Pancreas (tissue), 10 donors: ENCODE data around the gene GBX1. TPM values are rescaled to one million over a fixed set of nuclear protein-coding genes. Genes with fewer than 3 reads are reported as not detected.
A peak's percentile ranks its signal among the peaks of the same experiment; 100 is the strongest.

Experiments
- ATAC-seq, 4 donors: fragments of 200-7000 bp; cut with Tn5 transposase; one replicate each; pipeline versions ENCODE4 v1.8.0 to v1.9.1; 2020; ENCODE audit warnings: mild to moderate bottlenecking in 4 of 4, moderate library complexity in 4 of 4
- DNase-seq, 6 donors: peaks; one replicate each; pipeline ENCODE4 v3.0.0-alpha.2; 2020
- FAIRE-seq: peaks from 2 replicates; lab custom pipeline; 2012; peaks lifted over from hg19 to GRCh38; lab: Jason Lieb, UNC
- H3K27ac ChIP-seq, 4 donors: fragments of 200-600 bp; sonication (generic); 1 replicate in 3 of 4; 2 replicates in 1 of 4; pipeline versions ENCODE4 v1.5.0 to v1.8.0; 2020
- H3K27me3 ChIP-seq, 4 donors: fragments of 200-600 bp; one replicate each; pipeline ENCODE4 v1.8.0; 2021
- H3K36me3 ChIP-seq, 3 donors: fragments of 200-600 bp; sonication (generic) in 1 of 3; one replicate each; pipeline versions ENCODE4 v1.5.0 to v1.8.0; 2020 to 2021
- H3K4me1 ChIP-seq, 3 donors: fragments of 200-600 bp; one replicate each; pipeline ENCODE4 v1.8.0; 2021
- H3K4me3 ChIP-seq, 4 donors: fragments of 200-600 bp; sonication (generic) in 2 of 4; one replicate each; pipeline versions ENCODE4 v1.5.0 to v1.8.0; 2020 to 2021
- H3K9me3 ChIP-seq, 4 donors: fragments of 200-600 bp; one replicate each; pipeline ENCODE4 v1.8.0; 2021
- CTCF ChIP-seq, 4 donors: fragments of 200-600 bp; sonication (generic) in 3 of 4; IDR thresholded peaks; one replicate each; pipeline versions ENCODE4 v1.5.0 to v1.8.0; 2021; ENCODE audit warnings: antibody characterized with exemption in 4 of 4
- WGBS, 2 donors: extraction: QIAGEN DNeasy Blood & Tissue Kit; methylation state at CpG; one replicate each; pipeline ENCODE4 v1.1.7; 2013; 5-methylcytosine and 5-hydroxymethylcytosine counted together
- intact Hi-C, 3 donors: fragments of 100-400 bp; cut with DNase I; formaldehyde crosslinking; loops; one replicate each; pipeline versions ENCODE4 v1.11.1 to v1.14.2; 2022
- polyA plus RNA-seq, 2 donors: library from polyadenylated mRNA; stranded (reverse); fragments of 200-250 nt; gene quantifications; one replicate each; pipeline ENCODE4 v1.2.3, GENCODE V29; 2013
- total RNA-seq, 6 donors: library from RNA; stranded (reverse); fragmentation: NEBNext Ultra II Directional in 4 of 6; extraction: Animal tissue kit (Norgen Biotek cat#: 25700) in 4 of 6; gene quantifications; one replicate each; pipeline versions ENCODE4 v1.2.1 to v1.2.4, GENCODE V29; 2021 to 2023
- donor health status: healthy with polysubstance abuse.
- donor health status: DM: no; HTN: no; CAD: no; lungs with moderate emphysema.
- donor health status: DM: no; HTN: no; CAD: no.
- donor health status: control.
- donor health status: control.
- donor health status: Bipolar disorder and iron deficiency.
- donor health status: DM: yes; HTN: yes; CAD: no.
- donor health status: DM: no; HTN: no; CAD: no.
- donor health status: DM: no; HTN: no; CAD: no.
- donor health status: DM: yes; HTN: yes; CAD: no.

The GBX1 gene
- total and polyA plus RNA-seq, 8 donors = not detected

GRCh38 chr7:151122276-151122675 is 45.2 kb downstream of the GBX1 start:
- no peaks in the 10 kb centered on the region for H3K4me1 ChIP-seq
- TF ChIP-seq CTCF (IDR thresholded peaks at IDR 0.05) = no peak
- DNase-seq (no peak), FAIRE-seq (no peak), ATAC-seq (no peak)
- H3K27me3 ChIP-seq = no peaks in the 10 kb centered on the region
- no peak overlapping the region for H3K4me3 ChIP-seq
- intact Hi-C loops = loop anchor here in 1 of 3 donors (5.0 kb wide), 2 partner anchors 50 to 185 kb away; no protein-coding TSS in a partner anchor
- no peaks in the 10 kb centered on the region for H3K9me3 ChIP-seq
- H3K36me3 ChIP-seq = peaks cover 0 to 43% (median 19%) of the 10 kb centered on the region in 3 donors
- WGBS, 2 donors = 92 to 93% methylated on average over 24 of the region's 24 CpGs
- H3K27ac ChIP-seq = no peak overlapping the region

- no peaks in the 10 kb centered on the region for H3K9me3 ChIP-seq
- peaks cover 0 to 43% (median 19%) of the 10 kb centered on the region in 3 donors for H3K36me3 ChIP-seq
Measured at GRCh38 chr7:151121380-151122170, 45.9 kb downstream of the GBX1 start.

GRCh38 chr7:151120896-151121295 is 46.6 kb downstream of the GBX1 start:
- no peak for FAIRE-seq
- H3K27me3 ChIP-seq = no peaks in the 10 kb centered on the region
- peaks cover 0 to 43% (median 19%) of the 10 kb centered on the region in 3 donors for H3K36me3 ChIP-seq
- WGBS, 2 donors = 91 to 93% methylated on average over 22 of the region's 22 CpGs
- TF ChIP-seq CTCF (IDR thresholded peaks at IDR 0.05) = no peak
- intact Hi-C loops = loop anchor here in 1 of 3 donors (5.0 kb wide), 2 partner anchors 51 to 186 kb away; no protein-coding TSS in a partner anchor
- H3K4me3 ChIP-seq = no peak overlapping the region
- H3K4me1 ChIP-seq = no peaks in the 10 kb centered on the region
- no peak overlapping the region for H3K27ac ChIP-seq
- peak in 1 of 6 donors; percentile 66 for DNase-seq
- ATAC-seq = no peak
- H3K9me3 ChIP-seq = no peaks in the 10 kb centered on the region

More at GRCh38 chr7:151121380-151122170, 45.9 kb downstream of the GBX1 start:
- no peak for TF ChIP-seq CTCF (IDR thresholded peaks at IDR 0.05)
- WGBS, 2 donors = 86 to 88% methylated on average over 30 of the region's 30 CpGs
- no peak for FAIRE-seq
- Histone ChIP-seq H3K4me3 (no peak overlapping the region), H3K27ac (no peak overlapping the region), H3K4me1 (no peaks in the 10 kb centered on the region), H3K27me3 (no peaks in the 10 kb centered on the region)
- intact Hi-C loops = loop anchor here in 1 of 3 donors (5.0 kb wide), 2 partner anchors 51 to 186 kb away; no protein-coding TSS in a partner anchor
- peak in 1 of 6 donors; percentile 45 for DNase-seq
- ATAC-seq = no peak

- DNase-seq (peak in 1 of 6 donors; percentile 70), ATAC-seq (no peak)
- WGBS, 2 donors = 94 to 96% methylated on average over 25 to 27 of the region's 27 CpGs
Measured at GRCh38 chr7:151119902-151120301, 47.6 kb downstream of the GBX1 start.

More at GRCh38 chr7:151119902-151120301, 47.6 kb downstream of the GBX1 start:
- FAIRE-seq = no peak
- Histone ChIP-seq H3K27me3 (no peaks in the 10 kb centered on the region), H3K27ac (no peak overlapping the region), H3K4me3 (no peak overlapping the region), H3K36me3 (peaks cover 0 to 43% (median 19%) of the 10 kb centered on the region in 3 donors), H3K9me3 (no peaks in the 10 kb centered on the region), H3K4me1 (no peaks in the 10 kb centered on the region)
- intact Hi-C loops = loop anchor here in 1 of 3 donors (5.0 kb wide), 2 partner anchors 52 to 187 kb away; no protein-coding TSS in a partner anchor
- TF ChIP-seq CTCF (IDR thresholded peaks at IDR 0.05) = no peak
